RPMI8226 (cell line): Measurements from ENCODE around the gene LGALS3.

Experiments
- DNase-seq: peaks from one replicate; pipeline ENCODE4 v3.0.0-alpha.2; 2015

The LGALS3 gene

GRCh38 chr14:55192054-55192621, 63.1 kb downstream of the LGALS3 start:
- DNase-seq = no peak

DNA sequence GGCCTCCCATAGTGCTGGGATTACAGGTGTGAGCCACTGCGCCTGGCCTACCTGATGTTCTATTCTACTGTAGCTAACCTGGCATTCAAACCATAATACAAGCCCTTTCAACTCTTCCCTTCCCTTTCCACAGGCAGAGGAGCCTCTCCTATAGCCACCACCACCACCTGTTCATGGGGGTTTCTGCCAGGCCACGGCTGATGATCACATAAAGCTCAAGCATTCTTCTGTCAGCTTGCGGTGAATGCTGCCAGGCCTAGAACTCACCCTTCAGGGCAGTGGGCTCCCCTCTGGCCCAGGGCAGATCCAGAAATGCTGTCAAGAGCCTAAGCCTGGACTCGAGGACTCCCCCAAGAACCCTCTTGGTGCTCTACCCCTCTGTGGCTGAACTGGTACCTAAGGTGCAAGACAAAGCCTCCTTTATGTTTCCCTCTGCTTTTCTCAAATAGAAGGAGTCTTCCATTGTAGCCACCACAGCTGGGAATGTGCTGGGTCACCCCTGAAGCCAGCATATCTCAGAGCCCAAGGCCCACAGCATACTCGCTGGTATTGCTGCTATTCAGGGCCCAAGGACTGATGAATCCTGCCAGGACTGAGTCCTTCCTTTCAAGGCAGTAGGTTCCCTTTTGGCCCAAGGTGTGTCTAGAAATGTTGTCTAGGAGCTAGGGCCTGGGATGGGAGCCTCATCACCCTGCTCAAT, 65.8 kb downstream of the LGALS3 start:
- no peak for DNase-seq
